ENCODE data around the gene RELN. TPM values are rescaled to one million over a fixed set of nuclear protein-coding genes. Genes with fewer than 3 reads are reported as not detected.

The RELN gene
- total and polyA plus RNA-seq, 9 of the 15 experiments (the other 6 are each of a cell fraction or from before 2014, with no cell fraction given) = 12.9 to 43.2 (median 18.1) TPM

DNA sequence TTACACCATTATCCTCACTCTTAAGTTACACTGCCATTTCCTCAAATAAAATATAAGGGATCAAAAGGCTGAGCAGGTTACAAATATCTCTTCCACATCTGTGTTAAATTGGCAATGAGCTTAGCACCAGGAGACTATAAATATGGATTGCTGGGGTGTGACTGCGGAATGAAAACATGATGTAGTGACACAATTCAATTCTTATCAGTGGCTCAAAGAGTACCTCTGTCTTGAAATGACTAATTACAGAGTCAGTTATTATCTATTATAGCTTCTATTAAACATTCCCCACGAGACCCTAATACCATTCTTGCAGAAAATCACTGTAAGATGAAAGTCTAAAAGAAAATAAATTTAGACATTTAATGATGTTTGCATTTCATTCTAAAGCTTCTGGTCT is 67.1 kb downstream of the RELN start (continued):
- TF ChIP-seq PHF21A (IDR thresholded peaks at IDR 0.05; ENCODE audit: borderline replicate concordance, low read depth) = no peak
- no peak for TF ChIP-seq YY1 (IDR thresholded peaks at IDR 0.05; ENCODE audit: borderline replicate concordance in 1 of 3, control insufficient read depth in 1 of 3, extremely low read depth in 1 of 3, insufficient read depth in 3 of 3, insufficient read length in 1 of 3, insufficient replicate concordance in 2 of 3, low read depth in 1 of 3, low read length in 2 of 3)
- TF ChIP-seq, protein P1, sequence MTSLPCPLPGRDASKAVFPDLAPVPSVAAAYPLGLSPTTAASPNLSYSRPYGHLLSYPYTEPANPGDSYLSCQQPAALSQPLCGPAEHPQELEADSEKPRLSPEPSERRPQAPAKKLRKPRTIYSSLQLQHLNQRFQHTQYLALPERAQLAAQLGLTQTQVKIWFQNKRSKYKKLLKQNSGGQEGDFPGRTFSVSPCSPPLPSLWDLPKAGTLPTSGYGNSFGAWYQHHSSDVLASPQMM (CRISPR knock-in tag; IDR thresholded peaks at IDR 0.05) = no peak
- TF ChIP-seq SMARCA4 (IDR thresholded peaks at IDR 0.05) = 0 out of 2 replicates have a peak, but pooled peaks have one; percentile 26

DNA sequence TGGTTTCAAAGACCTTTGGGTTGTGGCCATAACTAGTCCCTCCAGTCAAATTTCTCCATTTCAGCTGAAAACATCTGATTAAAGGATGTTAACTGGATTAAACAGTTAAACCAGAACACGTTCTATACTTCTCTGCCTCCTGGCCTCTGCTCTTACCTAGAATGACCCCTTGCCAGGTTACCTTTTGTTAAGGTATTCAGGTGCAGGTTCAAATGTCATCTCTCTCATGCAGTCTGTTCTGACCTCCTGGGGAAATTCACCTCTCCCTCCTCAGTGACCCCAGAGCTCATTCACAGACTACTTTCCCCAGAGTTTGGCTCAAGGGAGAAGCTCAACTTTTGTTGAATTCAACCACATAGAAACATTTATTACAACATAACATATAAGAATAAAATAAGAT is 67.8 kb downstream of the RELN start:
- H4K20me1 ChIP-seq (replicated peaks; ENCODE audit: control insufficient read depth, insufficient read depth, low read length) = no peaks in the 10 kb centered on the region

More for the DNA sequence above, 67.8 kb downstream of the RELN start:
- DNase-seq (ENCODE audit: extremely low read depth in 1 of 4, low spot score in 3 of 4) (no peak), ATAC-seq (no peak), FAIRE-seq (no peak)
- H3K9me1 ChIP-seq (ENCODE audit: control insufficient read depth, insufficient read depth, low read length) = no peaks in the 10 kb centered on the region
- H3K9me3 ChIP-seq (replicated peaks; ENCODE audit: control insufficient read depth, insufficient read depth, low read depth, low read length) = no peaks in the 10 kb centered on the region
- intact Hi-C loops (cut with micrococcal nuclease) = no loop called here
- whole genome bisulfite sequencing (ENCODE audit: insufficient coverage, low coverage, missing lambda C conversion rate) = 65% methylated on average over 1 of the region's 1 CpG
- CTCF ChIA-PET (ENCODE audit: low intra/inter-chr PET ratio) = no interaction called here
- H2AFZ ChIP-seq (ENCODE audit: low read depth, low read length) = 0 out of 2 replicates have a peak overlapping the region, but pooled peaks have one; percentile 23
- TF ChIP-seq, protein P2, sequence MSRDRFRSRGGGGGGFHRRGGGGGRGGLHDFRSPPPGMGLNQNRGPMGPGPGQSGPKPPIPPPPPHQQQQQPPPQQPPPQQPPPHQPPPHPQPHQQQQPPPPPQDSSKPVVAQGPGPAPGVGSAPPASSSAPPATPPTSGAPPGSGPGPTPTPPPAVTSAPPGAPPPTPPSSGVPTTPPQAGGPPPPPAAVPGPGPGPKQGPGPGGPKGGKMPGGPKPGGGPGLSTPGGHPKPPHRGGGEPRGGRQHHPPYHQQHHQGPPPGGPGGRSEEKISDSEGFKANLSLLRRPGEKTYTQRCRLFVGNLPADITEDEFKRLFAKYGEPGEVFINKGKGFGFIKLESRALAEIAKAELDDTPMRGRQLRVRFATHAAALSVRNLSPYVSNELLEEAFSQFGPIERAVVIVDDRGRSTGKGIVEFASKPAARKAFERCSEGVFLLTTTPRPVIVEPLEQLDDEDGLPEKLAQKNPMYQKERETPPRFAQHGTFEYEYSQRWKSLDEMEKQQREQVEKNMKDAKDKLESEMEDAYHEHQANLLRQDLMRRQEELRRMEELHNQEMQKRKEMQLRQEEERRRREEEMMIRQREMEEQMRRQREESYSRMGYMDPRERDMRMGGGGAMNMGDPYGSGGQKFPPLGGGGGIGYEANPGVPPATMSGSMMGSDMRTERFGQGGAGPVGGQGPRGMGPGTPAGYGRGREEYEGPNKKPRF (IDR thresholded peaks at IDR 0.05; ENCODE audit: low read depth, low read length) = no peak
- TF ChIP-seq, protein P3, sequence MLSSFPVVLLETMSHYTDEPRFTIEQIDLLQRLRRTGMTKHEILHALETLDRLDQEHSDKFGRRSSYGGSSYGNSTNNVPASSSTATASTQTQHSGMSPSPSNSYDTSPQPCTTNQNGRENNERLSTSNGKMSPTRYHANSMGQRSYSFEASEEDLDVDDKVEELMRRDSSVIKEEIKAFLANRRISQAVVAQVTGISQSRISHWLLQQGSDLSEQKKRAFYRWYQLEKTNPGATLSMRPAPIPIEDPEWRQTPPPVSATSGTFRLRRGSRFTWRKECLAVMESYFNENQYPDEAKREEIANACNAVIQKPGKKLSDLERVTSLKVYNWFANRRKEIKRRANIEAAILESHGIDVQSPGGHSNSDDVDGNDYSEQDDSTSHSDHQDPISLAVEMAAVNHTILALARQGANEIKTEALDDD (IDR thresholded peaks at IDR 0.05) = peak; percentile 71
- TF ChIP-seq HEY1 (CRISPR knock-in tag; IDR thresholded peaks at IDR 0.05; ENCODE audit: borderline replicate concordance) (no peak), MCM7 (IDR thresholded peaks at IDR 0.05) (no peak), RNF2 (IDR thresholded peaks at IDR 0.05) (no peak)
- in situ Hi-C loops (cut with MboI) = no loop called here
- H3K36me3 ChIP-seq (ENCODE audit: control insufficient read depth, insufficient read depth, low read length) = peaks cover 3% of the 10 kb centered on the region; the same call in 1 of the 3 replicates
- H3K9ac ChIP-seq (ENCODE audit: insufficient read depth in 1 of 2, low read depth in 2 of 2, low read length in 2 of 2) = no peak overlapping the region
- peaks cover 15 to 32% of the 10 kb centered on the region in 2 experiments for H3K4me1 ChIP-seq (replicated peaks in 1 of 2; ENCODE audit: control insufficient read depth in 2 of 2, insufficient read depth in 2 of 2, low read length in 2 of 2)
- peaks cover 3% of the 10 kb centered on the region; the same call in 1 of the 3 replicates for H3K79me2 ChIP-seq (ENCODE audit: control insufficient read depth, insufficient read depth, low read length)
- H3K27me3 ChIP-seq (ENCODE audit: control insufficient read depth in 2 of 2, insufficient read depth in 2 of 2, low read length in 2 of 2) = no peaks in the 10 kb centered on the region
- no peak overlapping the region for H3K4me2 ChIP-seq (ENCODE audit: insufficient read depth, low read length)
- POLR2A ChIA-PET = interaction anchor here (1.0 to 1.9 kb wide), 2 partner anchors 11 to 16 kb away, joined by 3 to 6 read pairs; no protein-coding TSS in a partner anchor
- no peak overlapping the region; the same call in 2 of the 3 replicates for H3K27ac ChIP-seq (ENCODE audit: extremely low read depth, low read depth, low read length)
- BruUV-seq (replicated peaks) = no TSS peak
- no peak overlapping the region for H3K4me3 ChIP-seq
